GM12878 (cell line): ENCODE data around the gene HMGXB4. TPM values are rescaled to one million over a fixed set of nuclear protein-coding genes. Genes with fewer than 3 reads are reported as not detected.

Source experiments
- ATAC-seq: fragments of 200-7000 bp; cut with Tn5 transposase; 3 replicates; pipeline ENCODE4 v1.9.1; 2020; ENCODE audit warnings: mild to moderate bottlenecking, moderate library complexity
- BruUV-seq: library from RNA; stranded (reverse); fragments of 400-500 nt; replicated peaks from 2 replicates; lab custom pipeline; 2021; lab: Mats Ljungman, UMichigan
- CTCF ChIA-PET: fragments of 300-600 bp; sonication (Branson Sonifier 250); formaldehyde crosslinking; extraction: SDS; loops from one replicate; lab custom pipeline; 2021; ENCODE audit warnings: inconsistent platforms; lab: Yijun Ruan, JAX
- POLR2A ChIA-PET: fragments of 350-600 bp; formaldehyde crosslinking; extraction: SDS; loops from one replicate; lab custom pipeline; 2021; ENCODE audit warnings: inconsistent platforms; lab: Charles Lee
- RAD21 ChIA-PET: fragments of 300-600 bp; sonication (Branson Sonifier 250); formaldehyde crosslinking; loops from one replicate; lab custom pipeline; 2023; ENCODE audit warnings: antibody characterized with exemption; ENCODE audit not compliant: unreplicated experiment; lab: Charles Lee
- SMC1A ChIA-PET: fragments of 300-600 bp; sonication (Branson Sonifier 250); formaldehyde crosslinking; loops from one replicate; lab custom pipeline; 2023; ENCODE audit not compliant: unreplicated experiment, uncharacterized antibody; lab: Charles Lee
- DNase-seq: peaks from one replicate; pipeline ENCODE4 v3.0.0-alpha.2; 2011; ENCODE audit warnings: low read depth, low spot score
- FAIRE-seq: peaks from 3 replicates; lab custom pipeline; 2011; peaks lifted over from hg19 to GRCh38; lab: Jason Lieb, UNC
- H2AFZ ChIP-seq: 2 replicates; pipeline ENCODE4 v1.6.0; 2011; ENCODE audit warnings: low read depth, low read length, control low read depth; ENCODE audit not compliant: control insufficient read depth
- H3K27ac ChIP-seq: 2 replicates; pipeline ENCODE4 v1.5.1; 2011; ENCODE audit warnings: control low read depth; ENCODE audit not compliant: control insufficient read depth, insufficient read depth
- H3K27me3 ChIP-seq, 2 experiments: replicated peaks in 1 of 2; 2 replicates each; pipeline versions ENCODE4 v1.6.0 to v1.6.1; 2011; ENCODE audit warnings: low read length in 1 of 2; ENCODE audit not compliant: control insufficient read depth in 2 of 2, insufficient read depth in 2 of 2
- H3K36me3 ChIP-seq, 2 experiments: 2 replicates each; pipeline ENCODE4 v1.5.1; 2011; ENCODE audit warnings: low read length in 1 of 2; ENCODE audit not compliant: control insufficient read depth in 2 of 2, insufficient read depth in 2 of 2
- H3K4me1 ChIP-seq: 2 replicates; pipeline ENCODE4 v1.6.1; 2011; ENCODE audit warnings: mild to moderate bottlenecking, low read length, moderate library complexity, mixed read lengths; ENCODE audit not compliant: control insufficient read depth, insufficient read depth
- H3K4me2 ChIP-seq: 2 replicates; pipeline ENCODE4 v1.6.0; 2011; ENCODE audit warnings: control low read depth; ENCODE audit not compliant: control insufficient read depth, insufficient read depth
- H3K4me3 ChIP-seq: fragments of 200-600 bp; sonication (generic); 2 replicates; pipeline ENCODE4 v1.5.1; 2016
- H3K79me2 ChIP-seq: 2 replicates; pipeline ENCODE4 v1.6.0; 2011; ENCODE audit warnings: low read length; ENCODE audit not compliant: control insufficient read depth, insufficient read depth
- H3K9ac ChIP-seq: 2 replicates; pipeline ENCODE4 v1.8.0; 2011; ENCODE audit warnings: low read length, control low read depth, mixed read lengths; ENCODE audit not compliant: control insufficient read depth, insufficient read depth
- H3K9me3 ChIP-seq: replicated peaks from 3 replicates; pipeline ENCODE4 v1.5.1; 2011; ENCODE audit warnings: mild to moderate bottlenecking, low read length; ENCODE audit not compliant: control insufficient read depth, insufficient read depth
- H4K20me1 ChIP-seq: 2 replicates; pipeline ENCODE4 v1.6.0; 2011; ENCODE audit not compliant: control insufficient read depth, insufficient read depth
- POLR2A ChIP-seq: IDR thresholded peaks from 2 replicates; pipeline ENCODE4 v1.6.1; 2011; ENCODE audit warnings: low read depth, mild to moderate bottlenecking, low read length
- POLR2AphosphoS2 ChIP-seq: IDR thresholded peaks from 2 replicates; pipeline ENCODE4 v1.6.1; 2011; ENCODE audit warnings: low read depth, mild to moderate bottlenecking, low read length, improper control_type of control experiment, moderate library complexity
- RCOR1 ChIP-seq: conservative IDR thresholded peaks from 2 replicates; pipeline ENCODE4 v1.6.1; 2012; ENCODE audit warnings: low read depth, low read length, improper control_type of control experiment
- REST ChIP-seq: IDR thresholded peaks from 2 replicates; pipeline ENCODE4 v1.6.1; 2012; ENCODE audit warnings: mild to moderate bottlenecking, low read depth, low read length
- STAT3 ChIP-seq: IDR thresholded peaks from 2 replicates; pipeline ENCODE4 v1.6.1; 2011; ENCODE audit warnings: low read depth, low read length, improper control_type of control experiment
- WGBS: methylation state at CpG from one replicate; pipeline ENCODE4 v1.1.6; 2016; ENCODE audit warnings: low lambda C conversion rate; ENCODE audit not compliant: insufficient replicate concordance, insufficient coverage; ENCODE audit errors: missing lambda C conversion rate; 5-methylcytosine and 5-hydroxymethylcytosine counted together
- in situ Hi-C: fragments of 300-500 bp; cut with MboI; formaldehyde crosslinking; loops from 9 replicates; pipeline ENCODE4 v1.14.3; 2018; ENCODE audit warnings: mixed read lengths
- intact Hi-C: fragments of 100-400 bp; cut with micrococcal nuclease; formaldehyde crosslinking; loops from one replicate; pipeline ENCODE4 v1.14.2; 2022; ENCODE audit not compliant: unreplicated experiment
- polyA plus RNA-seq, 11 experiments: library from polyadenylated mRNA; depleted of rRNA in 4 of 11; unstranded in 6 of 11; stranded (reverse) in 5 of 11; fragments of >200 nt; fragmentation: Nextera tagmentation in 4 of 11; fragmentation: Illumina TruSeq in 1 of 11; extraction: Ambion mirVana in 4 of 11; extraction: Trizol in 1 of 11; gene quantifications; 1 replicate in 1 of 11; 2 replicates in 10 of 11; pipeline versions ENCODE4 v1.2.1 to v1.2.3, GENCODE V29; 2011 to 2016; ENCODE audit warnings: inconsistent platforms in 2 of 11, missing spikeins in 2 of 11, low read depth in 1 of 11
- total RNA-seq, 4 experiments: library from RNA; depleted of rRNA in 3 of 4; stranded (reverse); fragments of >200 nt in 3 of 4; fragmentation: Illumina TruSeq in 1 of 4; extraction: Trizol in 1 of 4; gene quantifications; 2 replicates each; pipeline versions ENCODE4 v1.2.1 to v1.2.3, GENCODE V29; 2013 to 2021

The HMGXB4 gene
- total and polyA plus RNA-seq, 10 of the 15 experiments (the other 5 are each of a cell fraction or from before 2014, with no cell fraction given): 15.5 to 44.5 (median 24.9) TPM

- Histone ChIP-seq H3K9ac (no peak overlapping the region), H3K36me3 (peaks cover 5 to 13% of the 10 kb centered on the region in 2 experiments; a peak in 2 of 4 replicates), H3K4me3 (no peak overlapping the region), H3K27ac (no peak overlapping the region), H4K20me1 (no peaks in the 10 kb centered on the region), H2AFZ (no peak overlapping the region), H3K27me3 (no peaks in the 10 kb centered on the region), H3K4me2 (no peak overlapping the region), H3K9me3 (peaks cover 2% of the 10 kb centered on the region; the same call in 1 of the 3 replicates), H3K4me1 (peaks cover 7% of the 10 kb centered on the region), H3K79me2 (no peaks in the 10 kb centered on the region)
- in situ Hi-C loops (no loop called here), intact Hi-C loops (no loop called here)
- no TSS peak for BruUV-seq
- TF ChIP-seq STAT3 (no peak), RCOR1 (no peak), POLR2A (0 out of 2 replicates have a peak, but pooled peaks have one; percentile 10), REST (no peak), POLR2AphosphoS2 (no peak)
- RAD21 ChIA-PET: no interaction called here
- FAIRE-seq: peak; percentile 75
- CTCF ChIA-PET: interaction anchor here (0.9 to 1.3 kb wide), 2 partner anchors 8 to 398 kb away, joined by 3 to 4 read pairs; no protein-coding TSS in a partner anchor
- WGBS: 89% methylated on average over 22 of the region's 26 CpGs
- SMC1A ChIA-PET: interaction anchor here (1.0 to 2.0 kb wide), 2 partner anchors 71 to 239 kb away, joined by 3 to 8 read pairs; no protein-coding TSS in a partner anchor
- DNase-seq: no peak
- POLR2A ChIA-PET: no interaction called here
- ATAC-seq: no peak
Observed at GRCh38 chr22:35343664-35344550, 86.6 kb downstream of the HMGXB4 start.
